Measurements from ENCODE around the gene KRT81. TPM values are rescaled to one million over a fixed set of nuclear protein-coding genes. Genes with fewer than 3 reads are reported as not detected.
A peak's percentile ranks its signal among the peaks of the same experiment; 100 is the strongest.

KRT81 gene
- total and polyA plus RNA-seq, 9 donors, result 0.04 to 0.22 (median 0.15) TPM; not detected in 2

DNA sequence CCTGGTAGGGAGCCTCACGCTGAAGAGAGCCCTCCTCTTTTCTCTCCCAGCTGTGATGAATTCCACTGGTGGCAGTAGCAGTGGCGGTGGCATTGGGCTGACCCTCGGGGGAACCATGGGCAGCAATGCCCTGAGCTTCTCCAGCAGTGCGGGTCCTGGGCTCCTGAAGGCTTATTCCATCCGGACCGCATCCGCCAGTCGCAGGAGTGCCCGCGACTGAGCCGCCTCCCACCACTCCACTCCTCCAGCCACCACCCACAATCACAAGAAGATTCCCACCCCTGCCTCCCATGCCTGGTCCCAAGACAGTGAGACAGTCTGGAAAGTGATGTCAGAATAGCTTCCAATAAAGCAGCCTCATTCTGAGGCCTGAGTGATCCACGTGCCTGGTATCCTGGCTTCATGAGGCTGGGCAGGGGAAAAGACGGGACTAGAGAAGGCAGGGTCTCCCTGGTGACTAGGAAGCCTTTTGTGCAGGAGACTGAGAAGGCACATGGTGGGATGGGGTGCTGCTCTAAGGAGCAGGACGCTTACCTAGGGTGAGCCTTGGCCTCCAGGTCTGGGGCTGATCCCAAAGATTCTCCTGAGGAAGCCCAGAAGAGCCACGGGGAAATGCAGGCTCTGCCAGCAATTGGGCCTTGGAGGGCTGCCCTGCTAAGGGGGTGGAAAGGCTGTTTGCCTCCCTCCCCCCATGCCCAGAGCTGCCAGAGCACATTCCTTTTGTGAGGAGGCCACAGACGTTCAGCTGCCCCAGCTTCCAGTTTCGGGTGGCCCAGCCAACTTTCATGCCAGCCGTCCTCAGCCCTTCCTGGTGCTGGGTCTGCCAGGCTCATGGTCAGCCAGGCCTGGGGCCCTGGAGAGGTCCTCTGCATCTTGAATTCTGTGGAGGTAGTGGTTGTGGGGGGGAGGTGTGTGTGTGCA, 42.5 kb downstream of the KRT81 start:
- peaks cover 41% of the 10 kb centered on the region for H3K4me1 ChIP-seq (ENCODE audit: control insufficient read depth, insufficient read depth, low read length)
- peak; percentile 72 for DNase-seq
- no peaks in the 10 kb centered on the region for H3K9me3 ChIP-seq (replicated peaks; ENCODE audit: control insufficient read depth, low read depth, low read length)
- H3K4me3 ChIP-seq (ENCODE audit: low read length), result no peak overlapping the region
- no peaks in the 10 kb centered on the region for H3K36me3 ChIP-seq (ENCODE audit: control insufficient read depth, insufficient read depth, low read length)
- no peak overlapping the region for H3K27ac ChIP-seq (ENCODE audit: low read length)
- peaks cover 53% of the 10 kb centered on the region for H3K27me3 ChIP-seq (ENCODE audit: control insufficient read depth, insufficient read depth, low read length)
- 74% methylated on average over 16 of the region's 18 CpGs for WGBS (ENCODE audit: insufficient coverage)

DNA sequence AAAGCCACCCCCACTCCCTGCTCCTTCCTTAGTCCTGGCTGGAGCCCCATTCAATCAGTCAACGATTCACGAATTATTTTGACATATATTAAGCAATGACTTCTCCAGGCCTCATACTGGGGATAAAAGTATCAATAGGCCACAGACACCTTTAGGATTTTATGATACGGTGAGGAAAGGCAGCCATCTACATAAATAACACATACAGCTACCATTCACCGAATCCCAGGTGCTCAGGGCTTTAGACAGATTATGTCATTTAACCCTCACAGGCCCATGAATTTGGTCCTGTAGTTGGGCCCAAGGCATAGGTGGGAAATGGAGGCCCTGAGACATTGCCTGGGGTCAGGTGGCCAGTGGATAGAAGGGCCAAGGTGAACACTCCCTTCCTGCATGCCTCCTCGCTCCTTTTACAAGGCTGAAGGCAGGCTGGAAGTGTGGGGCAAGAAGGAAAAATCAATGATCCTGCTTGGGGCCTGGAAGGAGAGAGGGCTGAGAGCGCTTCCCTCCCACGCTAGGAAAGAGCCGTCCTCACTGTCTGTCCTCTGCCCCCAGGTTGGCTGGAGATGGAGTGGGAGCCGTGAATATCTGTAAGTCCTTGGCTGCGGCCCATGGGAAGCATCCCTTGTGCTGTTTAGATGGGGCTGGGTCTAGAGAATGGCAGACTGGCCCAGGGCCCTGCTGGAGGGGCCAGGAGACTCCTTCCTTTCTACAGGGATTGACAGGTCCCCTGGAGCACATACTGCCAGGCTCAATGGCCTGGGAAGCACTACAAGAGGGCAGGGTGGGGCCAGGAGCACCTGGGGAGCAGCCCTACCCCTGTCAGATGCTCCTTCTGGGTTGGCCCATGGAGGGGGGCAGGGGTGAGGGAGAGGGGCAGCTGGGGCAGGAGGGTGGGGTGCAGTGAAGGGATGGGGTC, 43.5 kb downstream of the KRT81 start:
- Histone ChIP-seq H3K27ac (ENCODE audit: low read length) (no peak overlapping the region), H3K4me1 (ENCODE audit: control insufficient read depth, insufficient read depth, low read length) (peaks cover 47% of the 10 kb centered on the region)

DNA sequence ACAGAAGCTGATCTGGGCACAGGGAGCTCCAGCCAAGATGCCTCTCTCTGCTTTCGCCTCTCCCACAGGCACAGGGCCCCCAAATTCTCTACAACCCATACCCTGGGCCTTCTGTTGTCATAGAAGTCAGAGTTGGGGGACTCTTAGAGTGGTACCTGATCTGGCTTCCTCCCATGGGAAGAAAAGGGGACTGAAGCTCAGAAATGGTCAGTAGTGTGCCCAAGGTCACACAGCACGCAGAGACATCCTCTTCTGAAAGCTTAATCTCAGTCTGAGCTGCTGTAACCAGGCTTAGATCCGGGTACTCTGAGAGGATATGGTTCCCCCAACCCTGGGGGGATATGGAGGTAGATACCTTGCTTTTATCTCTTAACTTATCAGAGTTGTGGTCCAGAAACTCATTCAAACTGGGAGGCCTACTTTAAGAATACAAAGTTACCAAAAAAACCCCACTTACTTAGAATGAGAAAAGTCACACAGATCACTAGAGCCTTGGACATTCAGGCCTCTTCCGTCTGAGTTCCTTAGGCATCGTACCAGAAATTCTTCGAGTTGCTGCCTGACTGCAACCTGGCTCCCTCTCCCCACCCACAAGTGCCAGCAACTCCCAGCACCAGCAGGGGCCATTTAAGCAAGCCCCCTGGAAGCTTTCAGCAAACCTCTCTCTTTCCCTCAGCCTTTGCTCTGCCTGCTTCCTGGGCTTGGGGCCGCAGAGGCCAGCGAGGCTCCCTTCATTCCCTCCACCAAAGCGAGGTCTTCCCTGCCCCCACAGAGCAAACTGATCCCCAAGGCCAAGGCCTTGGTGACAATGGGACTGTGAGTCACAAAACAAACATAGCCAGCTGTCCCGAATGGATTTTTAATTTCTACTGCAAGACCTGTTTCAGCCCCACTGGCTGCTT, 44.4 kb downstream of the KRT81 start:
- no peak for DNase-seq
- Histone ChIP-seq H3K9me3 (replicated peaks; ENCODE audit: control insufficient read depth, low read depth, low read length) (no peaks in the 10 kb centered on the region), H3K4me3 (ENCODE audit: low read length) (no peak overlapping the region), H3K27ac (ENCODE audit: low read length) (no peak overlapping the region), H3K27me3 (ENCODE audit: control insufficient read depth, insufficient read depth, low read length) (peaks cover 37% of the 10 kb centered on the region), H3K36me3 (ENCODE audit: control insufficient read depth, insufficient read depth, low read length) (no peaks in the 10 kb centered on the region), H3K4me1 (ENCODE audit: control insufficient read depth, insufficient read depth, low read length) (peaks cover 47% of the 10 kb centered on the region)
- WGBS (ENCODE audit: insufficient coverage), result 32% methylated on average over 8 of the region's 10 CpGs

More for the DNA sequence above, 43.5 kb downstream of the KRT81 start:
- 61% methylated on average over 3 of the region's 10 CpGs for WGBS (ENCODE audit: insufficient coverage)
- peaks cover 44% of the 10 kb centered on the region for H3K27me3 ChIP-seq (ENCODE audit: control insufficient read depth, insufficient read depth, low read length)
- no peak for DNase-seq
- H3K9me3 ChIP-seq (replicated peaks; ENCODE audit: control insufficient read depth, low read depth, low read length), result no peaks in the 10 kb centered on the region
- no peaks in the 10 kb centered on the region for H3K36me3 ChIP-seq (ENCODE audit: control insufficient read depth, insufficient read depth, low read length)
- H3K4me3 ChIP-seq (ENCODE audit: low read length), result no peak overlapping the region

DNA sequence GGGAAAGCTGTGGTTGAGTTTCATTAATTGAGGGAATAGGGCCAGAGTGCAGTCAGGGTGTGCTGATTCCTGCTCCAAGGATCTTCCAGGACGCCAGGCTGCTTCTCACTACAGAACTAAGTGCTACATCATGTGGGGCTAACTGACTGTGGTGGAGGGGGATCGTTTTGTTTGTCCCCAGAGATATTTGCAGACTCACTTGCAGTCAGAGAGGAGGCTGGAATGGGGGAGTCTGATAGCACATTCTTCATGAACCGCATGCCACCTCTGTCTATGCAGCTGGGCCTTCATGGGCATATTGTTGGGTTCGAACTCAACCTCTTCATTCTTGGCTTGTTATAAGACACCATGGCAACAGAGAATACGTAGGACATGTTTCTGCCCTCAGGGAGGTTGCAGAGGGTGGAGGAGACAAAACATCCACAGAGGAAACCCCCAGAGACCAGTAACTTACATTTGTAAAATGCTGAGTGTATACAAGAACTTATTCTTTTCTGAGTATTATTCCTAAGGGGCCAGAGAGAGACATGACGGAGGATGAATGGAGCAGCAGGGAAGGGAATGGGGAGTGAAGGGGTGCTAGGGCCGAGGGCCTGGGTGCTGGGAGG, 45.3 kb downstream of the KRT81 start:
- WGBS (ENCODE audit: insufficient coverage), result 45% methylated on average over 3 of the region's 7 CpGs
- H3K4me3 ChIP-seq (ENCODE audit: low read length), result no peak overlapping the region
- peaks cover 47% of the 10 kb centered on the region for H3K4me1 ChIP-seq (ENCODE audit: control insufficient read depth, insufficient read depth, low read length)
- H3K9me3 ChIP-seq (replicated peaks; ENCODE audit: control insufficient read depth, low read depth, low read length), result no peaks in the 10 kb centered on the region
- no peaks in the 10 kb centered on the region for H3K36me3 ChIP-seq (ENCODE audit: control insufficient read depth, insufficient read depth, low read length)
- H3K27ac ChIP-seq (ENCODE audit: low read length), result no peak overlapping the region
- peaks cover 35% of the 10 kb centered on the region for H3K27me3 ChIP-seq (ENCODE audit: control insufficient read depth, insufficient read depth, low read length)
- no peak for DNase-seq

DNA sequence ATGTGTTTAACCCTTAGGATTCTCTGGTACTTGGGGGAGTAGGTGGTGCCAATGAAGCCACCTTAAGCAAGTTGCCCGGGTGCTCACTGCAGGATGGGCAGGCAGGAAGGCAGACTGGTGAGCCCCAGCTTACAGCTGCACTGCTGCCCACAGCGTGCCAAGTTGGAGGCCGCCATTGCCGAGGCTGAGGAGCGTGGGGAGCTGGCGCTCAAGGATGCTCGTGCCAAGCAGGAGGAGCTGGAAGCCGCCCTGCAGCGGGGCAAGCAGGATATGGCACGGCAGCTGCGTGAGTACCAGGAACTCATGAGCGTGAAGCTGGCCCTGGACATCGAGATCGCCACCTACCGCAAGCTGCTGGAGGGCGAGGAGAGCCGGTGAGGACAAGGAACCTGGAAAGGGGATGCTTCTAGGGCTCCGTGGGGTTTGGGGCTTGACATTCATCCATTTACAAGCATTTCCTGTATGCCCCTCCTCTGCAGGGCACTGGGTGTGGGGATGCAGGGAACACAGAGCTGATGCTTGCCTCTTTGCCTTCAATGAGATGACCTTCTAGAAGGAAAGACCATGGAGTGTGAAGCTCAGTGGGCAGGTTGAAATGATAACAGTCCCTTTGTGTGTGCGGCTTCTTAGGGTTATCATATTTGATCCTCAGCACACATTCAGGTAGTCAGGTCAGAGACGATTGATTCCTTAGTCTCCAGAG, 45.9 kb downstream of the KRT81 start:
- peaks cover 30% of the 10 kb centered on the region for H3K27me3 ChIP-seq (ENCODE audit: control insufficient read depth, insufficient read depth, low read length)
- peaks cover 47% of the 10 kb centered on the region for H3K4me1 ChIP-seq (ENCODE audit: control insufficient read depth, insufficient read depth, low read length)
- 84% methylated on average over 18 of the region's 20 CpGs for WGBS (ENCODE audit: insufficient coverage)
- no peak overlapping the region for H3K27ac ChIP-seq (ENCODE audit: low read length)
- H3K4me3 ChIP-seq (ENCODE audit: low read length), result no peak overlapping the region
- DNase-seq, result no peak
- H3K36me3 ChIP-seq (ENCODE audit: control insufficient read depth, insufficient read depth, low read length), result no peaks in the 10 kb centered on the region
- no peaks in the 10 kb centered on the region for H3K9me3 ChIP-seq (replicated peaks; ENCODE audit: control insufficient read depth, low read depth, low read length)

DNA sequence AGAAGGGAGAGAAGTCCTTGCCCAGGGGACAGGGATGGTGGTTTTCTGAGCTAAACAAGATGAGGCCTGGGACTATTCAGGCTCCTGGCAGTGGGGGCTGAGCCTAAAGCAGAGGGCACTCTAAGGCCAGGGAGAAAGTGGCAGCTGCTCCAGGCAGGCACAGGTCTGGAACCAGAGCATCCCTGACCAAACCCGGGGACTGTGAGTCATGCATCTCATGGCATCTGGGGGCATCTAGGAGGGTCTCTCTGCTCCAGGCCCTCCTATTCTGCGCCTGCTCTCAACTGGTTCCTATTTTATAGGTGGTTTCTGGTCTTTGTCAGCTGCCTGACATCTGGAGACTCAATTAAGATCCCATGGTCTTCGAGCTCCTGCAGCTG, 46.7 kb downstream of the KRT81 start:
- Histone ChIP-seq H3K36me3 (ENCODE audit: control insufficient read depth, insufficient read depth, low read length) (no peaks in the 10 kb centered on the region), H3K4me3 (ENCODE audit: low read length) (no peak overlapping the region), H3K27ac (ENCODE audit: low read length) (no peak overlapping the region), H3K27me3 (ENCODE audit: control insufficient read depth, insufficient read depth, low read length) (peaks cover 24% of the 10 kb centered on the region), H3K4me1 (ENCODE audit: control insufficient read depth, insufficient read depth, low read length) (peaks cover 43% of the 10 kb centered on the region), H3K9me3 (replicated peaks; ENCODE audit: control insufficient read depth, low read depth, low read length) (no peaks in the 10 kb centered on the region)
- 20% methylated on average over 1 of the region's 3 CpGs for WGBS (ENCODE audit: insufficient coverage)
- no peak for DNase-seq

DNA sequence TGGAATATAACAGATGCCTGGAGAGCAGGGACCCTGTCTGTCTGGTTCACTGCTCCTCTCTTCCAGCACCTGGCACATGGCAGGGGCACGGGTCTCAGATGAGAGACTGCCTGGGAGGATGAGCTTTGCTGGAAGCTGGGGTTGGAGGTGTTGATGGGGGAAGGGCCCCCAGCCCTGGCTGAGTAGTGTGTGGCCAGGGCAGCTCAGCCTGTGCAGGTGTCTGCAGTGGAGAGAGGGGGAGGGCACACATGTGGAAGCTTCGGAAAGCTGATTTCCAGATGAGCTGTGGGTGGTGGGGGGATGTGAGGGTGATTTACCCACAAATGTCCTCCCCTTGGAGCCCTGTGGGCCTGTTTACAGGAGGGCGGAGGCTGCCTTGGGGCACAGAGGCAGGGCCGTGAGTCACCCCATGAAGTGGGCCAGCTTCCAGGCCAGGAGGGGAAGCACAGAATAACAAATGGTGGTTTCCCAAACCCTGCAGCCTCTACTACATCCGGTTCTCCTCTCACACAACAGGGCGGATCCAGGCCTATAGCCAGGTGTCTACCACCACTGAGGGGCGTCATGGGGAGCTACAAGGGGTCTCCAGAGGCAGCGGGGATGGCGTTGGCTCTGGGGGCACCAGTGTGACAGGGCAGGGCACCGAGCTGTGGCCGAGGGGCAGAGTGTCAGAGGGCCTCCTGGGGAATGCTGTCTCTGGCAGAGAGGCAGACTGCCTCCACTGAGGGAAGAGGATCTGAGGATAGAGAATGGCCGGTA, 47.3 kb downstream of the KRT81 start:
- peaks cover 37% of the 10 kb centered on the region for H3K4me1 ChIP-seq (ENCODE audit: control insufficient read depth, insufficient read depth, low read length)
- WGBS (ENCODE audit: insufficient coverage), result 27% methylated on average over 8 of the region's 12 CpGs

DNA sequence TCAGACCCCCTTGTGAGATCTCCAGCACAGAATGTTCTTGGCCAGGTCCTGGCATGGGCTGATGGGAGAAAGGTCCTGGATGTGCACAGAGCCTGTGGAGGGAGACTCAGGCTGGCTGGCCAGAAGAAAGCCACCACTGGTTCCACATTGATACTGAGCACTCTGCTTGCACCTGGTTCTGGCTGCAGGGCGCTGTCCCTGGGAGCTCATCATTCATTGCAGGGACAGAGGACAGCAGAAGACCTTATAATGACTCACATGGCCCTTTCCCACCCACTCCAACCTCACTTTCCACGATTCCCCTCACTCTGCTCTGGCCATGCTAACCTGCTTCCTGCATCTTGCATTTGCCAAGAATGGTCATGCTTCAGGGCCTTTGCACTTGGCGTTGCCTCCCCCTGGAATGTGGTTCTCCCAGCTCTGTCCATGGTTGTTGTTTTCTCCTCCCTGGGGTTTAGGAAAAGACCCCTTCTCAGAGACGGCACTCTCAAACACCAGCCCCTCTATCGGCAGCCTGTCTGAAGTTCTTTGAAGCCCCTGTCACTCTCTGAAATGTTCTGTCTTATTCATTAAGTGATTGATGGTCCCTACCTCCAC, 48.0 kb downstream of the KRT81 start:
- Histone ChIP-seq H3K27me3 (ENCODE audit: control insufficient read depth, insufficient read depth, low read length) (peaks cover 19% of the 10 kb centered on the region), H3K4me3 (ENCODE audit: low read length) (no peak overlapping the region), H3K27ac (ENCODE audit: low read length) (no peak overlapping the region), H3K9me3 (replicated peaks; ENCODE audit: control insufficient read depth, low read depth, low read length) (no peaks in the 10 kb centered on the region), H3K36me3 (ENCODE audit: control insufficient read depth, insufficient read depth, low read length) (no peaks in the 10 kb centered on the region), H3K4me1 (ENCODE audit: control insufficient read depth, insufficient read depth, low read length) (peaks cover 30% of the 10 kb centered on the region)
- 40% methylated on average over 3 of the region's 5 CpGs for WGBS (ENCODE audit: insufficient coverage)
- DNase-seq, result no peak

More for the DNA sequence above, 47.3 kb downstream of the KRT81 start:
- H3K27me3 ChIP-seq (ENCODE audit: control insufficient read depth, insufficient read depth, low read length), result peaks cover 21% of the 10 kb centered on the region
- no peak overlapping the region for H3K27ac ChIP-seq (ENCODE audit: low read length)
- H3K36me3 ChIP-seq (ENCODE audit: control insufficient read depth, insufficient read depth, low read length), result no peaks in the 10 kb centered on the region
- no peak overlapping the region for H3K4me3 ChIP-seq (ENCODE audit: low read length)
- peak; percentile 56 for DNase-seq
- H3K9me3 ChIP-seq (replicated peaks; ENCODE audit: control insufficient read depth, low read depth, low read length), result no peaks in the 10 kb centered on the region

Measured in muscle of leg (tissue), 11 donors.